Mesenchymal stem cell (in vitro differentiated cells and primary cell): Measurements from ENCODE around the gene CACNA1I.

Experiments
- DNase-seq: peaks from one replicate; pipeline ENCODE4 v3.0.0-alpha.2; 2013
- H2AFZ ChIP-seq: one replicate; pipeline ENCODE4 v1.6.1; 2013; ENCODE audit warnings: low read depth, mild to moderate bottlenecking, control low read depth, inconsistent platforms, low read length, moderate library complexity
- H2AK5ac ChIP-seq: 2 replicates; pipeline ENCODE4 v1.6.1; 2013; ENCODE audit warnings: low read length, moderate library complexity, mild to moderate bottlenecking, inconsistent platforms; ENCODE audit not compliant: severe bottlenecking
- H2BK120ac ChIP-seq: one replicate; pipeline ENCODE4 v1.6.1; 2013; ENCODE audit warnings: low read depth, mild to moderate bottlenecking, inconsistent platforms, low read length, moderate library complexity
- H2BK12ac ChIP-seq, 2 experiments: one replicate each; pipeline ENCODE4 v1.6.1; 2013; ENCODE audit warnings: inconsistent platforms in 2 of 2, low read length in 2 of 2, mild to moderate bottlenecking in 2 of 2, moderate library complexity in 2 of 2, control low read depth in 1 of 2
- H2BK15ac ChIP-seq: one replicate; pipeline ENCODE4 v1.6.1; 2013; ENCODE audit warnings: mild to moderate bottlenecking, low read depth, inconsistent platforms; ENCODE audit not compliant: poor library complexity, severe bottlenecking
- H2BK5ac ChIP-seq: 2 replicates; pipeline ENCODE4 v1.6.1; 2013; ENCODE audit warnings: low read depth, mild to moderate bottlenecking, low read length, control low read depth, inconsistent platforms; ENCODE audit not compliant: poor library complexity, severe bottlenecking
- H3K14ac ChIP-seq, 2 experiments: one replicate each; pipeline ENCODE4 v1.6.1; 2013; ENCODE audit warnings: inconsistent platforms in 2 of 2, low read length in 2 of 2, control low read depth in 1 of 2, mild to moderate bottlenecking in 1 of 2, moderate library complexity in 1 of 2
- H3K18ac ChIP-seq, 2 experiments: one replicate each; pipeline ENCODE4 v1.6.1; 2013; ENCODE audit warnings: inconsistent platforms in 2 of 2, low read length in 2 of 2, control low read depth in 1 of 2, low read depth in 1 of 2, mild to moderate bottlenecking in 1 of 2
- H3K23ac ChIP-seq, 2 experiments: one replicate each; pipeline ENCODE4 v1.6.1; 2013; ENCODE audit warnings: inconsistent platforms in 2 of 2, low read length in 2 of 2, mild to moderate bottlenecking in 2 of 2, moderate library complexity in 2 of 2, control low read depth in 1 of 2
- H3K27ac ChIP-seq: 2 replicates; pipeline ENCODE4 v1.5.1; 2013; ENCODE audit warnings: mild to moderate bottlenecking, moderate library complexity, low read length, control low read depth, inconsistent platforms; ENCODE audit not compliant: poor library complexity, severe bottlenecking
- H3K27me3 ChIP-seq, 2 experiments: 2 replicates each; pipeline versions ENCODE4 v1.6.1 to v1.7.0; 2013; ENCODE audit warnings: low read length in 2 of 2, mild to moderate bottlenecking in 2 of 2, moderate library complexity in 2 of 2, control low read depth in 1 of 2, inconsistent platforms in 1 of 2; ENCODE audit not compliant: control insufficient read depth in 1 of 2, insufficient read depth in 1 of 2
- H3K36me3 ChIP-seq, 2 experiments: 2 replicates each; pipeline versions ENCODE4 v1.6.1 to v1.7.0; 2013; ENCODE audit warnings: low read length in 2 of 2, control low read depth in 1 of 2, inconsistent platforms in 1 of 2, low read depth in 1 of 2, mild to moderate bottlenecking in 1 of 2; ENCODE audit not compliant: insufficient read depth in 2 of 2, control insufficient read depth in 1 of 2
- H3K4ac ChIP-seq, 2 experiments: one replicate each; pipeline ENCODE4 v1.6.1; 2013; ENCODE audit warnings: inconsistent platforms in 2 of 2, low read length in 2 of 2, mild to moderate bottlenecking in 2 of 2, moderate library complexity in 2 of 2, control low read depth in 1 of 2, low read depth in 1 of 2
- H3K4me1 ChIP-seq: 2 replicates; pipeline ENCODE4 v1.6.1; 2013; ENCODE audit warnings: low read depth, low read length, control low read depth; ENCODE audit not compliant: control insufficient read depth, insufficient read depth
- H3K4me2 ChIP-seq: 2 replicates; pipeline ENCODE4 v1.6.1; 2013; ENCODE audit warnings: low read length, mild to moderate bottlenecking, inconsistent platforms; ENCODE audit not compliant: poor library complexity, severe bottlenecking
- H3K4me3 ChIP-seq, 2 experiments: 2 replicates each; pipeline versions ENCODE4 v1.5.1 to v1.7.0; 2013; ENCODE audit warnings: low read length in 2 of 2, mild to moderate bottlenecking in 2 of 2, control low read depth in 1 of 2, low read depth in 1 of 2; ENCODE audit not compliant: insufficient read depth in 1 of 2
- H3K79me1 ChIP-seq: replicated peaks from 2 replicates; pipeline ENCODE4 v1.6.1; 2013; ENCODE audit warnings: mild to moderate bottlenecking, control low read depth, low read length, inconsistent platforms; ENCODE audit not compliant: poor library complexity, severe bottlenecking
- H3K9ac ChIP-seq: 2 replicates; pipeline ENCODE4 v1.7.0; 2013; ENCODE audit warnings: mild to moderate bottlenecking, low read length, moderate library complexity
- H3K9me3 ChIP-seq: 2 replicates; pipeline ENCODE4 v1.7.0; 2013; ENCODE audit warnings: mild to moderate bottlenecking, low read length; ENCODE audit not compliant: control insufficient read depth
- H4K8ac ChIP-seq: one replicate; pipeline ENCODE4 v1.6.1; 2013; ENCODE audit warnings: inconsistent platforms, mild to moderate bottlenecking, low read length, moderate library complexity
- H4K91ac ChIP-seq: one replicate; pipeline ENCODE4 v1.6.1; 2013; ENCODE audit warnings: mild to moderate bottlenecking, low read length, inconsistent platforms
- WGBS: methylation state at CpG from one replicate; pipeline ENCODE4 v1.1.7; 2013; ENCODE audit warnings: mixed read lengths; 5-methylcytosine and 5-hydroxymethylcytosine counted together

The CACNA1I gene

GRCh38 chr22:39527481-39527961 is 43.0 kb upstream of the CACNA1I start:
- Histone ChIP-seq H2AFZ (no peak overlapping the region), H2BK120ac (no peak overlapping the region), H3K18ac (no peak overlapping the region), H2BK5ac (no peak overlapping the region), H2AK5ac (no peak overlapping the region), H3K4me1 (peaks cover 53% of the 10 kb centered on the region), H4K8ac (no peak overlapping the region), H3K23ac (no peak overlapping the region), H3K14ac (no peak overlapping the region), H3K27ac (peak overlapping the region; percentile 12), H3K27me3 (no peaks in the 10 kb centered on the region), H2BK12ac (no peak overlapping the region), H3K9ac (peak overlapping the region; percentile 41), H3K4me3 (no peak overlapping the region), H2BK15ac (no peak overlapping the region), H3K4ac (no peak overlapping the region), H3K4me2 (no peak overlapping the region), H3K79me1 (peaks cover 18% of the 10 kb centered on the region), H3K9me3 (no peaks in the 10 kb centered on the region), H4K91ac (no peak overlapping the region), H3K36me3 (peaks cover 61 to 67% of the 10 kb centered on the region in 2 experiments)
- WGBS, result 81% methylated on average over 6 of the region's 6 CpGs
- DNase-seq, result peak; percentile 35

- Histone ChIP-seq H3K79me1 (peaks cover 18% of the 10 kb centered on the region), H3K14ac (no peak overlapping the region), H2BK12ac (no peak overlapping the region), H2AFZ (no peak overlapping the region), H3K18ac (no peak overlapping the region), H3K9ac (peak overlapping the region; percentile 41), H2AK5ac (no peak overlapping the region), H4K8ac (no peak overlapping the region), H2BK5ac (no peak overlapping the region), H4K91ac (no peak overlapping the region), H3K4me2 (no peak overlapping the region), H2BK15ac (no peak overlapping the region), H3K4ac (no peak overlapping the region), H2BK120ac (no peak overlapping the region), H3K27ac (peak overlapping the region; percentile 14), H3K23ac (no peak overlapping the region), H3K36me3 (peaks cover 54 to 60% of the 10 kb centered on the region in 2 experiments), H3K9me3 (no peaks in the 10 kb centered on the region), H3K4me1 (peaks cover 51% of the 10 kb centered on the region), H3K27me3 (no peaks in the 10 kb centered on the region), H3K4me3 (no peak overlapping the region)
- peak; percentile 43 for DNase-seq
- WGBS, result 63% methylated on average over 11 of the region's 12 CpGs
Observed at GRCh38 chr22:39528080-39528661, 42.4 kb upstream of the CACNA1I start.

GRCh38 chr22:39528681-39529486 is 41.7 kb upstream of the CACNA1I start:
- Histone ChIP-seq H3K27ac (peak overlapping the region; percentile 19), H3K18ac (no peak overlapping the region), H4K8ac (no peak overlapping the region), H3K4ac (no peak overlapping the region), H2BK12ac (no peak overlapping the region), H4K91ac (no peak overlapping the region), H2AK5ac (no peak overlapping the region), H3K9ac (peak overlapping the region; percentile 44), H2BK15ac (no peak overlapping the region), H3K9me3 (no peaks in the 10 kb centered on the region), H3K79me1 (peaks cover 18% of the 10 kb centered on the region), H3K27me3 (no peaks in the 10 kb centered on the region), H2BK5ac (no peak overlapping the region), H3K4me2 (peak overlapping the region; percentile 11), H3K23ac (no peak overlapping the region), H3K14ac (no peak overlapping the region), H2AFZ (no peak overlapping the region), H3K36me3 (peaks cover 51 to 56% of the 10 kb centered on the region in 2 experiments), H2BK120ac (no peak overlapping the region), H3K4me1 (peaks cover 47% of the 10 kb centered on the region), H3K4me3 (peak overlapping the region in 1 of 2 experiments; percentile 43)
- WGBS, result 43% methylated on average over 32 of the region's 32 CpGs
- DNase-seq, result peak; percentile 90

- Histone ChIP-seq H3K4me3 (no peak overlapping the region), H3K36me3 (peaks cover 45 to 50% of the 10 kb centered on the region in 2 experiments), H2AFZ (no peak overlapping the region), H3K14ac (no peak overlapping the region), H3K18ac (no peak overlapping the region), H3K4ac (no peak overlapping the region), H4K91ac (no peak overlapping the region), H3K9ac (peak overlapping the region; percentile 44), H2BK5ac (no peak overlapping the region), H2BK12ac (no peak overlapping the region), H2BK15ac (no peak overlapping the region), H4K8ac (peak overlapping the region; percentile 45), H3K9me3 (no peaks in the 10 kb centered on the region), H3K79me1 (peaks cover 18% of the 10 kb centered on the region), H2BK120ac (no peak overlapping the region), H3K23ac (no peak overlapping the region), H3K27me3 (no peaks in the 10 kb centered on the region), H3K27ac (peak overlapping the region; percentile 19), H3K4me1 (peaks cover 43% of the 10 kb centered on the region), H3K4me2 (no peak overlapping the region), H2AK5ac (peak overlapping the region; percentile 77)
- 70% methylated on average over 17 of the region's 17 CpGs for WGBS
- no peak for DNase-seq
Observed at GRCh38 chr22:39529487-39529851, 41.1 kb upstream of the CACNA1I start.
